Urothelium cell line (cell line): ENCODE measurements around the gene CAMKMT.

Source experiments
- DNase-seq: peaks from one replicate; pipeline ENCODE4 v3.0.0; 2011; ENCODE audit warnings: low spot score, mixed read lengths
- FAIRE-seq: peaks from 2 replicates; lab custom pipeline; 2011; peaks lifted over from hg19 to GRCh38; lab: Jason Lieb, UNC

Gene CAMKMT

DNA sequence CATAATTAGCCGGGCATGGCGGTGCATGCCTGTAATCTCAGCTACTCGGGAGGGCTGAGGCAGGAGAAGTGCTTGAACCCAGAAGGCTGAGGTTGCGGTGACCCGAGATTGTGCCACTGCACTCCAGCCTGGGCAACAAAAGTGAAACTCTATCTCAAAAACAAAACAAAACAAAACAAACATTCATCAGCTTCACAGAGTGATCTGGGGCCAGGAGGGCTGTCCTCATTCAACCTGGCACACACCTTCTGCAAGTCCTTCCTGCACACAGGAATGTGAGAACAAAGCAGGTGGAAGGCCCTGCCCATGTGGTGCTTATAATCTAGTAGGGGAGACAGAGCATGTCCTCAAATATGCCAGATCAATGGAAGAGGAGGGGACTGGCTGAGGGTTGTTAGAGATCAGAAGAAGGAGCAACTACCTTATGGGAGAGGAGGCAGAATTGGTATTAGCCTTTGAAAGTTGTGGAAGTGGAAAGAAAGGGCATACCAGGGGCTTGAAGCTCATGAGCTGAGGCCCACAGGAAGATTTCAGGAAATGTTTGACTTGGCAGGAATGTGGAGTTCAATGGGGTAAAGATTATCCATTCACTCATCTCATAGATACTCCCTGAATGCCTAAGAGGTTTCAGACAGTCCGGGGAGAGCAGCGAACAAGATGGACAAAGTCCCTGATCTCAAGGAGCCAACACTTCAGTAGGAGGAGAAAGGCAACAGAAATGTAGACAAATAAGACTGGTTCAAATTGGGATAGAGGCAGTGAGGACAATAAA lies 424.5 kb downstream of the CAMKMT start:
- DNase-seq (no peak), FAIRE-seq (no peak)

DNA sequence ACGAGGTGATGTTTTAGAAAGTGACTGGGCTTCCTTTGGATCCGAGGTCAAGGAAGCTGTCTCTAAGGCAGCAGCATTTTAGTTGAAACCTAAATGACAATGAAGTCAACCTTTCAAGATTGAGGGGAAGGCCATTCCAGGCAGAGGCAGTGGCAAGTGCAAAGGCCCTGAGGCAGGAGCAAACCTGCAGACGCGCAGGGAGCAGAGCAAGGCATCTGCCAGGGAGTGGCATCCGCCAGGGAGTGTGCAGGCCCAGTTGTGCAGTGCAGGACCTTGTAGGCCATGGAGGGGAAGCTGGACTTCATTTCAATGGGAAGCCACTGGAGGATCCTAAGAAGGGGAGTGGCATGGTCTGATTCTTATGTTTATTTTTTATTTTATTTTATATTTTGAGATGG lies 425.1 kb downstream of the CAMKMT start:
- FAIRE-seq = no peak
- DNase-seq = no peak

DNA sequence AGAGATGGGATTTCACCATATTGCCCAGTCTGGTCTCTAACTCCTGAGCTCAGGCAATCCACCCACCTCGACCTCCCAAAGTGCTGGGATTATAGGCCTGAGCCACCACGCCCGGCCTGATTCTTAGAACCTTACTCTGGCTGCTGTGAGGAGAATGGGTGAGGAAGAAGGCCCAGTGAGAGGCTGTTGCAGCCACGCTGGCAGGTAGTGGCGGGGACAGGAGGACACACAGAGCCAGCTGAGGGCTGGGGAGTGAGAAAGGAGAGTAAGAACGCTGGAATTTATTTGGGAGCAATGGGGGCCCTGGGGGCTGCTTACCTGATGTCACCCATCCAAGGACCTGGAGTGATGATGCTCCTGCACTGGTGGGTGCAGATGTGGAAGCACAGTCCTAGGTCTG lies 425.9 kb downstream of the CAMKMT start:
- FAIRE-seq (no peak), DNase-seq (no peak)

DNA sequence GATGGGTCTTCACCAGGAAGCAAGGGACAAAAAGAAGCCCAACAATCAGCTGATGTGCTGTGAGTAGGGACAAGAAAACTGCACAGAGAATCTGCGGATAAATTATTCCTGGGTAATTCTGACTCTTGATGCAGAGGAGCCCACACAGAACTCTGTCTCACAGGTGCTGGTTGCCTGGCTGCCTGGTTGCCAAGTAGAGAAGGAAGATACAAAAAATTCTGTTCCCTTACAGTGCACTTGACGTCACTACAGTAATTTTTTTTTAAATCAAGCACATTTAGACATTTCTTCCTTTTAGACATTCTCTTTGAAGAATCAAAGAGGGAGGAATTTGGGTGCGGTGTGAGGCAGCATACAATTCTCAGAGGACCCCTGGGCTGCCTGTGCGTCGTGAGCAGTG lies 427.7 kb downstream of the CAMKMT start:
- DNase-seq = no peak
- FAIRE-seq = no peak

DNA sequence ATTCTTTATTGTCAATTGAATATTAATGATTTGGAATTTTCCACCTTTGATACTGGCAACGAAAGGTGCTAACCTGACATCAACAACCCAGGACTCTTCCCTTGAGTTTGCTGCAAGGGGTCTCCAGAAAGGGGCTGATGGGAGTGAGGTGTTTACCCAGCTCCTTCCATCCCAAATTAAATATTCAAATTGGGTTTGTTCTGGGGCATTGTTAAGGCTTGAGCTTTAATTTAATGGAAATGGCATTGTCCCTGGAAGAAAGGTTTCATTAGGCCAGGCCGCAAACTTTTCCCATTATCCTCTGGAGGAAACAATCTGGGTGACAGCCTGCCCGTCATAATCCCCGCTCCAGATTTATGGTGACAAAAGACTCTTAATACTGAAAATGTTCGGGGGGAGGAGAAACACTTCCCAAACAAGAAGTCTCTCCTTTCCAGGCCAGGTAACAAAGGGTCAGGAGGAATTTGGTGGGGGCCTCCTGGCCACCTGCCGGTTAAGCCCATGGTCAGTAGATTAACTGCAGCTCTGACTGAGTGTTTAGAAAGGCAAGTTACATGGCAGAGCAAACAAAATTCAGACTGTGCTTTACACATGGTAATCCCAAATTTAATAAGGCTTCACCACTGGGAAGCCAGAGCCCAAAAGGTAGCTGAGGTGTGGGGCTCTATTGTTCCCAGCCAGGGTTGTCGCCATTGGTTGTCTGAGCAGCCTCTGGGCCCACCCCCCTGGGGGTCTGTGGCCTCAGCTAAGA lies 428.4 kb downstream of the CAMKMT start:
- FAIRE-seq (no peak), DNase-seq (no peak)

DNA sequence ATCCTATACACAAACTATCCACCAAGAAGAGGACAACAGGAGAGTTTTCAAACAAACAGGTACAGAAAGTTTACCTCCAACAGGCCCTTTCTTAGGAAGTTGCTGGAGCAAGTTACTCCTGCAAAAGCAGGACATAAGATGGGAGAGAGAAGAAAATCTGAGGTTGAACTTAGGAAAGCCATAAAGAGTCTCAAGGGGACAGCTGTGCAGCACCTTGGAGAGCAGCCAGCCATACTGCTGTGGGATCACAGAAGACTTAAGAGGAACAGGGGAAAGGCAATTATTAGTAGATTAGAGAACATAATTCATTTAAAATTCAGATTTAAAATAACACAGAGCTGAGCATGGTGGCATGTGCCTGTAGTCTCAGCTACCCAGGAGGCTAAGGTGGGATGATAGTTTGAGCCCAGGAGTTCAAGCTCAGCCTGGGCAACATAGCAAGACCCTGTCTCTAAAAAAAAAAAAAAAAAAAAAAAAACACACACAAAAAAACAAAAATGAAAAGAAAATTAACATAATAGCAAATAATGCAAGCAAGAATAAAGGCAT lies 431.6 kb downstream of the CAMKMT start:
- DNase-seq (peak; percentile 29), FAIRE-seq (no peak)

DNA sequence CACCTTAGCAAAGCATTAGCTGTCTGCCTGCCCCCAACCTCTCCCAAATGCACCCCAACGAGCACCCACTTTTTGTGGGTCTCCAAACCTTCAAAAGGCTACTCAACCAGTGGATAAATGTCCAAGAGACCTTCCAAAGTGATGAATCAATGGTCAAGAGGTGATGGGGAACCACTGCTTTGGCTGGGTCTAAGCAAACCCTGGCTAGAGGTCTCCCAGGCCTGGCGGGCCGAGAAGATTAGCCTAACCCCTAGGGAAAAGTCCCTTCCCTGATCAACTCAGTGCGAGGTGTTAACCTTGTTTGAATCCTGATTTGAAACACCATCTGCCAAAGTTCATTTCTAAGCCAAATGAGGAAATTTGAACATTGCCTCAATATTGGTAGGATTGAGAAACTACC lies 435.0 kb downstream of the CAMKMT start:
- FAIRE-seq (no peak), DNase-seq (no peak)

DNA sequence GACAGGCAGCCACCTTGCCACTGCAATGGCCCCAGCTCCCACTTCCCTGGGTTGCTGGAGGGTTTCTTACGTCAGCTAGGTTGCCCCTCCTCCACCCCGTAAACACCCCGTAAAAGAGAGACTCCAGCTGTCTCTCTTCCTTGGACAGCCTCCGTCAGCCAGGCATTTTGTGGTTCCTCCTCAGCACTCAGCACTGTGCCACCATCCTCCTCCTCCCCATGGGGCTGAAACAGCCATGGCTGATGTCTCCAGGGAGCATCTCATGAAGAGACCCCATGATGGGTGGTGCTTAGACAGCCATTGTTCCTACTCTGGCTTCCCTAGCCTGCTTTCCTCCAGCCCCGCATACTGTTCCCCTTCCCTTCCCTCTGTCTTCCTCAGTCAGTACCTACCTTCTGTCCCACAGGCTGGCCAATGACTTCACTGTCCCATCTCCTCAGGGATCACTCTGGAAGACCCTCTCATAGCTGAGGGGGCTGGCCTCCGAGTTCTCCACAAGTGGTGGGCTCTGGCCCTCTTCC lies 436.5 kb downstream of the CAMKMT start:
- DNase-seq = no peak
- FAIRE-seq = peak; percentile 17

DNA sequence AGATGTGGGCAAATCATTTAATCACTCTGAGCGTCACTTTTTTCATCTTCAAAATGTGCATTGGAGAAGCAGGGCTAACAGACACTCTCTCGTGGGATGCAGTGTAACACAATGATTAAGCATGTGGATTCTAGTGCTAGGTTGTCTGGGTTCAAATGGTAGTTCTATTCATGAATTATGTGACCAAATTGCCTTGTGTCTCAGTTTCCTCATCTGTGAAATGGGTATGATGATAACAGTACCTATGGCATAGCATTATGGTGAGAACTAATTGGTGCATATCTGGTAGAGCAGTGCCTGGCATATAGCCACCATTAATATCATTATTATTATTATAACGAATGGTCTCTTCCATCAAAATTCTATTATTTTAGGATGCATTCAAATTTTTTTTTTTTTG lies 437.4 kb downstream of the CAMKMT start:
- DNase-seq = no peak
- no peak for FAIRE-seq

DNA sequence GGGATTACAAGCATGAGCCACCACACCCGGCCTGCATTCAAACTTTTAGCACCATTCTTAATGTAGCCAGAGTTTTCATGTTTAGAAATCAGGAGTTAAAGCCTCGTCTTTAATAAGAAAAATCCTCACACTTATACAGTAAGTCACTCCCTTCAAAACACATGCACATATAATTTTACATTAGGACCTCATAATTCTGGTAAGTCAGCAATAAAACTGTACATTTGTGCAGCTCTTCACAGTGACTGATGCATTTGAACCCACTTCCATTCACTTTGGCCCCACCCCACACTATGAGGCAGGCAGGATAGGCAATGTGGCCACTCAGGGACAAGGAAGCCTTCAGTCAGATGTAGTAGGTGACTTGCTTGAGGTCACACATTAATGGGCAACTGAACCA lies 438.0 kb downstream of the CAMKMT start:
- FAIRE-seq = no peak

DNA sequence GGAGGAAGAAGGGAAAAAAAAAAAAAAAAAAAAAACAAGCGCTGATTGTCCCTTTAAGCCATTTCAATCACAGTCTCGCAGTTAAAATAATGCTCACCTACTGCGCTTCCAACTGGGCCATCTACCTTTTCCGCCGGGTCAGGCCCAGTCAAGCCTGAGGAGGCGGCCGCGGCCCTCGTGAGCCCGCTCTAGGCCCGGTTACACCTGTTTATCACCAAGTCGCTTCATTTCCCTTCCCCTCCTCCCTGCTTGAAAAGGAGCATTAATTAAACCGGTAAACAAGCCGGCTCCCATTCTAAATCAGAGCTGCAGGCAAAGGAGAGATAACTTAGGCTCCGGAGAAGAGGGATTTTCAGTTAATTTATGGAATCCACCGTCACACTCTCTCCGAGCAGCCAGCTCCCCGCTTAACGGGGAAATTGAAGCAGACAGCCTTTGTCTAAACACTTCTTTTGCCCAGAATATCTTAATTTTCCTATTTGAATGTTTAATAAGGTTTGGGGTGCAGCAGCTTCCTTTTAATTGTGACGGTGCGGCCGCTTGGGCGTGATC lies 439.6 kb downstream of the CAMKMT start:
- no peak for DNase-seq
- no peak for FAIRE-seq

More for the DNA sequence above, 438.0 kb downstream of the CAMKMT start:
- no peak for DNase-seq

DNA sequence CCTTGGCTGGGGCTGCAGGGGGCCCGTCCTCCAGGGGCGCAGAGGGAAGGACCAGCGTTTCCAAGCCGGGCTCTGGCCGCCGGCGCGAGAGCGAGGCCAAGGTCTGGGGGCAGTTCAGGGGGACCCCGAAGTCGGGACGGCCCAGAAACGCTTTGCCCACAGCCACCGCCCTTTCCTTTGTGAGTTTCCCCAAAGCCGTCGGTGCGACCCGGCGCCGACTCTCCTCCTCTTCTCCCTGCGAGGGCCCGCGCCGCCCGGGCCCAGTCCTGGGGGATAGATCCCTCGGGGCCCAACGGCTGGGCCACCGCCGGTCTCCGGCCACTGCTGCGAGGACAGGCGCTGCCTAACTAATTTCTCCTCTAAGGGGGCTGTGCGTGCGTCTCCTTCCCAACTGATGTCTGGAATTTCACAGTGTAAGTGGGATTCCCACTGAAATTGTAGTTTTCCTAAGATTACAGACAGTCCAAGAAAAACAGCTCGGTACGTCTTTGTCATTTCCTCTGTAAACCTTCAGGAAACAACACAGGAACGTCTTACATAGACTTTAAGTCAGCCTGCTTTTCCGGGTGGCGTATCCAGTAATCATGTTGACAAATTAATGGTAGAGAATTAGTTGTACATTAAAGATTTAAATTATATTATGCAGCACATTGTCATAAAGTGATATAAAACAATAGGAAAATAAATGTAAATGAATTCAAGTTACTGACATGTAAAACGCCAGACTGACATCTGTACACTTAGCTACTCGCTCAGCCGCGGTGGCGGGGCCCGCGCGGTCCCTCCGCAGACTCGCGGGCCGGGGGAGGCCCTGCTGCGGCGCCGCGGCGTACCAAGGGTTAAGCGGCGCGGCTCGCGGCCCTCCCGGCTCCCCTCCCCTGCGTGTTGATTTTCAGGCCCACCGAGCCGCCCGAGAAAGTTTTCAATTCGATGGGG lies 440.4 kb downstream of the CAMKMT start:
- DNase-seq (no peak), FAIRE-seq (no peak)

DNA sequence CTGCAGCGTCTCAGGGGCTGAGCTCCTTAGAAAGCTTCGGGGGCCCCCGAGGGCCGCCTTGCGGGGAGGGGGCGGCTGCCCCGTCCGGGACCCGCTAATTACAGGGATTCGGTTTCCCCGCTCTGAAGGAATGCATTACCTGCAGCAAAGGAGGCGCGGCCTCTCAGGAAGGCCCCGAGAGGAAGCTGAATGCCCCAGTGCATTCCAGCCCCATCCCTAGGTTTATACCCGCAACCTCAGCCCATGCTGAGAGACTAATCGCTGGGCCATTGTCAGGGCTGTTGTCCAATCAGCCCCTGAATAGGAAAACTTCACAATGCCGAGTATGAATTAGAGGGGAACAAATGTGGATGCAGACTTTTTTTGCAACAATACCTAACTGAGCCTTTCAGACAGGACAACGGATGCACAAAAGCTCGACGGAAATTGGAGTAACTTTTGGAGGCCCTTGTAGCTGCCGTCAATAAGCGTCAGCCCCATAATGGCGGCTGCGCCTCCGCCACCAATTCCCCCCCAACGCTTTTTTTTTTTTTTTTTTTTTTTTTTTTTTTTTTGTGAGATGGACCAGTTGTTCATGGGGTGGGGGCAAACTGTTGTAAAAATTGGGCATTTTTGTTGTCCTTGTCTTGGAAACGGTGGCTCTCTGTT lies 441.2 kb downstream of the CAMKMT start:
- DNase-seq (peak; percentile 42), FAIRE-seq (no peak)

DNA sequence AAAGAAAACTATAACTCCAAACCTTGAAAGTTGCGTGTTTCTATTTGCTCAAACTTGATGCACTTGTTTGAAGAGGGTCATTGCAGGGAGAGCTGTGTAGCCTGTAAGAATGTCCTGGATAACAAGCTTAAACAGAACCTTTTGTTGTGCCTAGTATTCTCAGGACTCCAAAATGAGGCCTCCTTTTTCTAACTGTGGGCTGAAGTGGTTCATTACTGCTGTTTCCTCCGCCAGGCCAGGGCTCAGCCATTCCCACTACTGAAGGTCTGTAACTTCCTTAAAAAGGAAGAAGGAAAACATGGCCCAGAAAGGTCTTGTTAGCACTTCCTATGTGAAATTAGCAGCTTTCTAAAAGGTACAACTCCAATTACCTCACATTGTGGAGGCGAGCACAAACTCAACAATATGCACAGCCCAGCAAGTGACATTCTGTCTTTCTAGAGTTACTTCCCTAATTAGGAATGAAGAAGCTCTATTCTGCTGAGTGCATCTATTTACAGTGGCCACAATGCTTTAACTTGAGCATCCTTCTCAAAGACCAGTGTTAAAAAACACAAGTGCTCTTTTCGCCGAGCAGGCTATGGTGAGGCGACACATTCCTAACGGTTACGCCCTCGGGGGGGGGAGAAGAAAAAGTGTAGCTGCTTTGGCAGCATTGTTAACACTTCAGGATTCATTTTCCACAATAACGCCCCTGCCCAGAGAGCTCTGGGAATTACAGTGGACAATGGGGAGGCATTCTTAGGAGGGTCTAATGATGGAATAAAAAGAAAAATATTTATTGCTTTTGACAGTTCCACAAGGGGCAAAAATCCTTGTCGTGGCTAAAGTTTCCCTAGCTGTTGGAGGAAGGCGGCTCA lies 442.9 kb downstream of the CAMKMT start:
- peak; percentile 27 for FAIRE-seq
- no peak for DNase-seq

DNA sequence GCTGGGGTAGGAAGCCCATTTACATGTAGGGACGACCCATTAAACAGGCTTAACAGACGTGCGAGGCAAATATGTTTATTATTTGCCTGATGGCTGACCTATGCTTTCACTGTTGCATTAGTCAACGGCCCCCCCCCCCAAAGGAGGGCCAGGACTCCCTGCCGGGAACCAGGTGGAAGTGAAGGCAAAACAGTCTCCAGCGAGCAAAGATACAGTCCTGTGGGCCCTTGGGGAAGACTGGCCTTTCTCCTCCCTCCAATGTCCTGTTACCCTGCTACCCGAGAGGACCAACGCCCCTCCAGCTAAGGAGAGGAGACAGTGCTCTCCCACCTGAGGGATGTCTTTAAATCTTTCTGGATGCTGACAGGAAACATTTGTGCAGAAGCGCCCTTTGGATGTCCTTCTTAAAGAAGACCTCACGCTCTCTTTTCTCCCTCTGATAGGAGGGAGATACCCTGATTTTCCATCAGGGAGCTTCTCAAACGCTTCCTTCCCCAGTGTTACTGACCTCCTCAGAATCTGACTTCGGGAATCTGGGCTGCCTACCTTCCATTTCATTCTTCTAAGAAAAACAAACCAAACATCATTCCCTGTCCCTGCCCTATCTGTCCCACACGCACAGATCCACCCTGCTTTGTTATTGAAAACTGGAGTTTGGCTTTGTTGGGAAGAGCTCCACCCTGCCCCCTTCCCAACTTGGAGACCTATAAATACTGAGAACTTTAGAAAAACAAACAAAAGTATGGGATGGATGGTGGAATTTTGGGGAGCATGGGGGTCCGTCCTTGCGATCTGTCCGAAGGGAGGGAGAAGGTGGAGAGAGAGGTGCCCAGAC lies 443.9 kb downstream of the CAMKMT start:
- FAIRE-seq = no peak
- DNase-seq = no peak

DNA sequence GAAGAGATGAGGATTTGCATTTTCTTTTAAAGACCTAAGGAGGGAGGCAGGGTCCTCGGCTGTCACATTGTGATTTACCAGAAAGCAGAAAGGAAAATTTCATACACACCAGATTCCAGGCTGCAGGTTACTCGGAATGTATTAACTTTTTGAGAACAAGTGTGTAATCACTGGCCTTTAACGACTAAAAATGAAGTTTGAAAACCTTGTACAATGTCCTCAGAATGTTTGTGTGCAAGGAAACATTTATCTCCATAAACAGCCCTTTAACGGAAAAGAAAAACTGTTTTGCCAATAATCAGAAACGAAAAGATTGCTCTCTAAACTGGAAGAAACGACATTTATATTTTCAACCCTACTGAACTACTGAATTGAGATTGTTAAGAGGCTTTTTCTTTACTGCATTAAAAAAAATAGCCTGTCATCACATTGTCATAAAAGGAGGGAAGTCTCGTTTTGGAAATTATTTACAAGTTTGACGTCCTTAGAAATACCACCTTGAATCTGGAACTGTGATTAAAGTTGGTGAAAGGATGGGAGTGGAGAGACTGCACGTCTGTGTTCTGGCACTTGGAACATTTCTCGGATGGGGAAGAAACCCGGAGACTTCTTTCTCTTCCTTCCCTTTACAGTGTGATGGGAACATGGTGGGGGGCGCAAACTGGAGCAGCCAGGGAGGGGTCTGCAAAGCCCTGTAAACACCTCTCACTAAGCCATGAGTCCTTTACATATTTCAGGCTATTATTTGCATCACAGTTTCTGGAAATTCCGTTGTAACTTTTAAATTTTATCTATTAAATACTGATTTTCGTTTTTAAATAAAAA lies 445.7 kb downstream of the CAMKMT start:
- FAIRE-seq (no peak), DNase-seq (no peak)

DNA sequence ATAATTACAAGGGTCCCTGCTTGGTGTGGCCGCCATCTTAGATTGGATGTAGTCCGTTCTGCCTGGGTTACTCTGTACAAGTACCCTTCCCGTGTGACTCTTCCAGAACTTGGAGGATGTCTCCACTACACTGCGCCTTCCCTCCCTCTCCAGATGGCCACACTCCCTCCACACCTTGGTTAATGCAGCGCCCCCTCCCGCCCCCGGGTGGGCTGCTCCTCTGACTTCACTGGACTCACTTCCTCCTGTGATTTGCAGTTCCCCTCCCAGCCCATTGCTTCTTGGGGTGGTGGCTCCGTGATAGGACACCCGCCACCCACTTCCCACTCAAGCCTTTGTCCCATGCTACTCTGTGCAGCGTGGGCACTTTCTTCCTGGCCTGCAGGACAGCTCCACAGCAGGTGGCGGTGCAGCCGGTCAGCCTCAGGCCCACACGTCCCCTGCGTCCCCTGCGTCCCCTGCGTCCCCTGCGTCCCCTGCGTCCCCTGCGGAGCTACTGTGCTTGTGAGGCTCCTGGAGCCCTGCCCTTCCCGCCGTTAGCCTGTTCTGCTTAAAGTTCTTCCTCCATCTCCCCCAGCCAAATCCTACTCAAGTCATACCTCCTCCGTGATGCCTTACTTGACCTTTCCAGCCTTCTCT lies 449.3 kb downstream of the CAMKMT start:
- DNase-seq = no peak
- no peak for FAIRE-seq
